Activated CD4-positive, alpha-beta T cell treated with anti-CD3 and anti-CD28 coated beads for 48 hours (primary cell): Measurements from ENCODE around the gene UTF1.

Experiments used
- DNase-seq: peaks from one replicate; pipeline ENCODE4 v3.0.0-alpha.2; 2020

Gene UTF1

DNA sequence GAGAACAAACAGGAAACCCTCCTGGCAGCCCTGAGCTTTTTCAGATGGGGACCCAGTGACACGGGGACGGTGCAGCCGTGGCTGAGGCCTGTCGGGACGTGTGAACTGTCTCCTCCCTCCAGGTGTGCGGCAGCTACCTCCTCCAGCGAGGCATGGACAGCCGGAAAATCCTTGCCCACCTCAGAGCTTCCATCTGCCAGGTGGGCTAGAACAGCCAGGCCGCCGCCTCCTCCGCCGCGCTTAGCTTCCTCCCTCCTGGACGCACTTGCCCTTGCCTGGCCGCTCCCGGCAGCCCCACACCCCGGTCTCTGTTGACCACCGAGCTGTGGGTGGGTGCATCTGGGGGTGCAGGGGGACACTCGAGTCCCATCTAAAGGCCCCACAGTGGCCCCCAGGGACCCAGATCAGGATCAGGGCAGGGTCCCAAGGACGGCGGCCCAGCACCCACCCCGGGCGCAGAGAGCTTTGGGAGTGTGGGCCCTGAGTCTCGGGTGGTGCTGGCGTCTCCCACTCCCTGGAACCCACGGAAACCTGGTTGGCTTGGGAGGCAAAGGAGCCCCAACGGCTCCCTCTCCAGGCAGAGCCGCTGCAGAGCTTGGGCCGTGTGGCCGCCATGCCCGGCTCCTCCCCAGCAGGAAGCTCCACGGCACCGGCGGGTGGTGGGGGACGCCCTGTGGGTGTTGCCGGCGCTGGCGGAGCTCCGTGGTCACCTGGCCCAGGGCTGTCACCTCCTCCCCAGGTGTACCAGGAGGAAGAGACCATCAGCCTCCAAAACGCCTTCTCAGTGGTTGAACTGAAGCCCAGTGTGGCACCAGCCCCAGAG, 32.9 kb upstream of the UTF1 start:
- DNase-seq = no peak

DNA sequence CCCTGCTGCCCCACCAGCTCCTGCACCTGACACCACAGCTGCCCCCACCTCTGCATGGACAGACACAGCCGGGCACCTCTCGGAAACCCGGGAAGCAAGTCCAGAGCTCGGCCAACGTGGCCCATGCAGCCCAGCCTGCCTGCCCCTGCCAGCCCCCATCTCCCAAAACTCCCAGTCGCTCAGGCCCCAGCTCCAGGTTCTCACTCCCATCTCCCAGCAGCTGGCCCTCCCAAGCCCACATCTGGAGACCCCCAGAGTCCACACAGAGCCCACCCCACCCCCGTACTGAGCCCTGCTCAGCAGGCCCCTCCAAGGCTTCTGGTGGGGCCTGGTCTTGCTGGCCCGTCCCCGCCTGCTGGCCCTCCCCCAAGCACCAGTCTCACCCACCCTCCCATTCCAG, 32.2 kb upstream of the UTF1 start:
- no peak for DNase-seq

DNA sequence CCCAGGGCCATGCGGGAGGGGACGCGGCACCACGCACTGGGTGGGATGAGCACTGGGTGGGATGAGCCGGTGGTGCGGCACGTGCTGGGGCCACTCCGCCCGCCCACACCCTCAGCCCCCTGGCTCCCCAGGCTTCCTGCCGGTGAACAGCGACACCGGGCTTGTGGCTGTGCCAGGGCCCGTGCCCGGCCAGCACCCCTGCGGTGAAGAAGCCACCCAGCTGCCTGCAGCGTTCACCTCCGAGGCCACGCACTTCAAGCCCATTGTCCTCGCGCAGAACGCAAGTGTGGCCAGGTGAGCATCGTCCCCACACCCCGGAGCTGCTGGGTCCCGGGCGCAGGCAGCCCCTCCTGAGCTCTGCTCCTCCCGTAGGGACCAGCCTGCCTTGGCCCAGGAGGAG, 31.8 kb upstream of the UTF1 start:
- DNase-seq = no peak

DNA sequence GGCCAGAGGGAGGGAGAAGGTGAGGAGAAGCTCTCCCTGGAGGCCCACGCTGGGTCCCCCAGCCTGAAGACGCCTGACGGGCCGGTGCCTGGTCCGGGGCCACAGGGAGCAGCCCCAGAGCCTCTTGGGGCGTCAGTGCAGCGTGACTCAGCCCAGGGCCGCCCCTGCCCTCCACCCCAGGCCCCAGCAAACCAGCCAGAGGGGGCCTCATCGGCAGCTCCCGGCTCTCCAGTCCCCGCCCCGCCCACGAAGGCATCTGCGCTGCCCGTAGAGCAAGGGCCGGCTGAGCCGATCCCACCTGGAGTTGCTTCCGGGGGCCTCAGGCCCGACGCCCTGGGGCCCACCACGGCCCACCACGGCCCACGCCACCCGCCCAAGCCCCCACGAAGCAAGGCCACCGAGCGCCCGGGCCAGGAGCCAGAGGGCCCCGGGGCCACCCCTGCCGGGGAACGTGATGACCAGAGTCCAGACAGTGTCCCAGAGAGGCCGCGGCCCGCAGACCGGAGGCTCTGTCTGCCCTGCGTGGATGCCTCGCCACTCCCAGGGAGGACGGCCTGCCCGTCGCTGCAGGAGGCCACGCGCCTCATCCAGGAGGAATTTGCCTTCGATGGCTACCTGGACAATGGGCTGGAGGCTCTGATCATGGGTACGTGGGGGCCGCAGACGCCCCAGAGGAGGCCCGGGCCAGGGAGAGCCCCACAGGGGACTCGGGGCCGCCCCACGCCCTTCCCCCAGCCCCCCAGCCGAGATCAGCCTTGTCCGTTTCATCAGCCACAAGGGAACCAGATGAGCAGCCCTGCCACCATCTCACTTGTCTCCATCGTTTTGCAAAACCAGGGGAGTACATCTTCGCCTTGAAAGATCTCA, 31.2 kb upstream of the UTF1 start:
- DNase-seq = no peak

DNA sequence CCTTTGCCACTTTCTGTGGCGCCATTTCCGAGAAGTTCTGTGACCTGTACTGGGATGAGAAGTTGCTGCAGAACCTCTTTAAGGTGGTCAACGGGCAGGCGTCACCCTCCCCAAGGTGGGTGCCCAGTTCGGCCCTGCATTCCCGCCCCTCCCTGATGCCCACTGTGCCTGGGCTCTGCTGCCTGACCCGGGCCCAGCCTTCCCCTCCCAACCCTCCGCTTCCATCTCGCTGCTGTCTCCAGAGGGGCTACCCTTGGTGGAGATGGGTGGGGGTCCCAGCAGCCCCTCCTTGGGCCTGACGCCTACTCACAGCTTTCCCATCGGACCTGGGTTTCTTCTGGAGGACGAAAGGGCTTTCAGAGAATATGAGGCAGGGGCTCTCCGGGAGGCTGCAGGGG, 30.5 kb upstream of the UTF1 start:
- DNase-seq = no peak

DNA sequence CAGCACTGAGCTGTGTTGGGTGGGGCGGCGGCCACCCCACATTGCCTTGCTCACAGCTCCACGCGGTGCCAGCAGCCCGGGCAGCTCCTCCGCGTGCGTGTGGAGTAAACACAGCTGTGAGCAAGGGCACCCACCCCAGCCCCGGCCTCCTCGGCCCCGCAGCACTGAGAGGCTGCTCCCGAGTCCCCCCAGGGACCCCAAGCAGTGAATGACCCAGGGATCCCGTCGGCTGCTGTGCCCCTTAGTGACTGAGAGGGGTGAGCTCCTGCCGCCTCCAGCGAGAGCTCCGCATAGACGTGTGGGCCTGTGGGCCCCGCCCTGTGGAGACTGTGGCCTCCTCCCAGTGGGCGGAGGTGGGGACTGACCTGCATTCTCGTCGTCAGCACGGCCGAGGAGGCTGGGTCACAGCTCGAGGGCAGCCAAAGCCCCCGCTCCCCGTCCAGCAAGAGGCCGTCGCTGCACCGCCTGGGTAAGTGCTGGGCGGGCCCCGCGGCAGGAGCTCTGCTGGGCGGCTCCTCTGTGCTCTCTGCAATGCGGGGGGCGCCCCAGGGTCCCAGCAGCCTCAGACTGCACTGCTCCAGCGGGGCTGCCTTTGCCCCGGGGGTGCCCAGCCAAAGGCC, 29.9 kb upstream of the UTF1 start:
- no peak for DNase-seq

DNA sequence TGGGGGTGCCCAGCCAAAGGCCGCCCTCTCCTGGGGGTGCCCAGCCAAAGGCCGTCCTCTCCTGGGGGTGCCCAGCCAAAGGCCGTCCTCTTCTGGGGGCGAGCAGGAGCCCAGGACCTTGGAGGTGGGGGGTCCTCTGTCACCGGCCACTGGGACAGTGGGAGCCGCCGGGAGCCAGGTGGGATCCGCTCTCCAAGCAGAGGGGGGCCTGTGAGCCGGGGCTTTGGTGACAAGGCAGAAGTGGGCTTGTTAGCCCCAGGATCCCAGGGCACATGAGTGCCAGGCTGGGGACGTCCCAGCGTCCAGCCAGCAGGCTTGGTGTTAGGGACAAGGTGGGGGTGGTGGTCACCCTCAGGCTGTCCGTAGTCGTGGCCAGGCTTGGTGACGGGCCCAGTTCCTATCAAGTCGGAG, 29.4 kb upstream of the UTF1 start:
- no peak for DNase-seq

DNA sequence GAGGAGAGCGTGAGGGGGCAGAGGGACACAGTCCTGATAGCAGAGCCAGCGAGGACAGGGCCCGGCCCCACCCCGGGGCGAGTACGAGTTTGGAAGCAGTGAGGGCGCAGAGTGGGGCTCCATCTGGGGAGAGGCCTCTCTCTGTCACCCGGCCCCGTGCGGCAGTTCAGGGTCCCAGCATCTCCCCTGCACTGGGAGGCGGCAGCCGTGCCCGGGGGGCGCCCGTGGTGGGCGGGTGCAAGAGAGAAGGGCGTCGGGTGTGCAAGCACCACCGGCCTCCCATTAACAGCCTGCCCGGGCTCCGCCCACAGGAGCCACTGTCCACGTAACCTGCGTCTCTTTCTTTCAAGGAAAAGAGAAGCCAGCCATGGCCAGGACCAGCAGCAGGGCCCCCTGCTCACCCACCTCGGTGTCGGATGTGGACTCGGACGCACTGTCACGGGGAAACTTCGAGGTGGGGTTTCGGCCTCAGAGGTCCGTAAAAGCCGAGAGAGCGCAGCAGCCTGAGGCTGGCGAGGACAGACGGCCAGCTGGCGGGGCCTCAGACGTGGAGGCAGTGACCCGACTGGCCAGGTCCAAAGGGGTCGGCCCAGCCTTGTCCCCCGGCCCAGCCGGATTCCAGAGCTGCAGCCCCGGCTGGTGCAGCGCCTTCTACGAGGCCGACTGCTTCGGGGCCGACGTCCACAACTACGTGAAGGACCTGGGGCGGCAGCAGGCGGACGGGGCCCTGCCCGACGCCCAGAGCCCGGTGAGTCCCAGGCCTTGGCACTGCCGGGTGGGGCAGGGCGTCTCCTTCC, 28.7 kb upstream of the UTF1 start:
- DNase-seq = no peak

DNA sequence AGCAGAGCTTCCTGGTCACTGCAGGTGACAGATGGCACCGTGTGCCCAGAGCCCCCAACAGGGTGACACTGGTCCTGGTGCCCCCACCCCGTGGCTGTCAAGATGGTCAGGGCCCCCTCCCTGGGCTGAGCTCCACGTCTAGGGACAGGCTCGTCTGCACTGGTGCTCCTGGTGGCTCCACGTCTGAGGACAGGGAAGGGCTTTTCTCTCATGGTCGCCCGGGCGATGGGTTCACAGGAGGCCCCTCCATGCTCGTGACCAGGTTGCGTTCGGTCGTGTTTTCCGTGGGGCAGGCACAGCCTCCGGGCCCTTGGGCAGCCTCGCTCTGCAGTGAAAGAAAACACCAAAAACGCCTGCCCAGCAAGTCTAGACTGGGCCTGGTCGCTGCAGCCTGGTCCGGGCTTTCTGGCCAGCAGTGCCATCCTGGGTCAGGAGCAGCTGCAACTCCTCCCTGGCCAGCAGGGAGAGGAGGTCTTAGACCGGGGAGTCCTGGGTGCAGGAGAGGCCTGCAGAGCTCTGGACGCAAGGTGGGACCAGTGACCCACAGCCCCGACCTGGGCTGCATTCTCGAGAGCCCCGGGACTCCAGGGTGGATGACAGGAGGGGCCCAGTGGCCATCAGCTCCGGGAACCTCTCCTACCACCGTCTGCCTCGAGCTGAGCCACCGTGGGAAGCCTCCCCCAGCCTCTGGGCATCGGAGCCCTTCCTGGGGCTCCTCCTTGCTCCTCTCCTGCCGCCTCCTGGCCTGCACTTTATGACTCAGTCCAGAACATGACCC, 27.9 kb upstream of the UTF1 start:
- DNase-seq = no peak

DNA sequence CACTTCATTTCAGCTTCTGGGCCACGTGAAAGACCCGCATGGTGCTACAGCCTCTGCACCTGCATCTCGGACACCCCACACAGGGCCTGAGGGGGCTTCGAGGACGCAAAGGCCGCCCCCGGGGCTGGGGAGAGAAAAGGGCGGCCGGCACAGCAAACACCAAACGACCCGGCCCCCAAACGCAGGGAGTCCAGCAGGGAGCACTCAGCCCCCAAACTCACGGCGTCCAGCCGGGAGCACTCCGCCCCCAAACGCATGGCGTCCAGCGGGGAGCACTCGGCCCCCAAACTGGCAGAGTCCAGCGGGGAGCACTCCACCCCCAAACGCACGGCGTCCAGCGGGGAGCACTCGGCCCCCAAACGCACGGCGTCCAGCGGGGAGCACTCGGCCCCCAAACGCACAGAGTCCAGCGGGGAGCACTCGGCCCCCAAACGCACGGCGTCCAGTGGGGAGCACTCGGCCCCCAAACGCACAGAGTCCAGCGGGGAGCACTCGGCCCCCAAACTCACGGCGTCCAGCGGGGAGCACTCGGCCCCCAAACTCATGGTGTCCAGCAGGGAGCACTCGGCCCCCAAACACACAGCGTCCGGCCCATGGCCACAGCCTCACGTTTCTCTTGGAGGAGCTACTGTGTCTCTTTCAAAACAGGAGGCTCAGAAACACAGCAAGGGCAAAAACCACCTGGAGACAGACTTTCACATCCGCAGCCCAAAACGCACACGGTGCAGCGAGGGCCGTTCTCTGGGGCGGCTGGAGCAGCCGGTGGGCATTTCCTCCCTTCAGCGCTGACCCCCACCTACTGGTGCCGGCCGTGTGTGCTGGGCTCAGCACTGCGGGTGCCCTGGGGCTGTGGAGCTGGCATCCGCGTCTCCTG, 27.0 kb upstream of the UTF1 start:
- DNase-seq = no peak

DNA sequence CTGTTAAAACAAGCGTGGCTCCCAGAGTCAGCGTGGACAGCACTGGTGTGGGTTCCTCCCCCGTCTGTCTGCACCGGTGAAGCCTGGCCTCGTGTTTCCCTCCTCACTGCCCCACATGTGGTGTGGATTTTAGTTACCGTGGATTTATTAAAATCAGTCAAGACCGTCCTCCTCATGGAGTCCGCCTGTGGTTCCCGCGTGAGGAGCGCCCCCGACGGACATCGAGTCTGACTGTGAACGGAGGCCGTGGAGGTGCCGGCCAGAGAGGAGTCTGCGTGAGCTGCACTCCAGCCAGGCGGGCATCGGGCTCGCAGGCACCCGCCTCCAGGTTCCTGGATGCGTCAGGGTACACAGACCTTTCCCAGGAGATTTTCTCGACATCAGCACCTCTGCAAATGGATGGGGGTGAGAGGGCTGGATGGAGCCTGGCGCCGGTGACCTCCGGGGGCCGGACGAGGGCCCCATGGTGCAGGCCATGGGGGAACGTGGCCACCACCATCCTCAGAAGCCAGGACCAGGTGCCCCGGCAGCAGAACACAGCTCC, 26.3 kb upstream of the UTF1 start:
- no peak for DNase-seq

DNA sequence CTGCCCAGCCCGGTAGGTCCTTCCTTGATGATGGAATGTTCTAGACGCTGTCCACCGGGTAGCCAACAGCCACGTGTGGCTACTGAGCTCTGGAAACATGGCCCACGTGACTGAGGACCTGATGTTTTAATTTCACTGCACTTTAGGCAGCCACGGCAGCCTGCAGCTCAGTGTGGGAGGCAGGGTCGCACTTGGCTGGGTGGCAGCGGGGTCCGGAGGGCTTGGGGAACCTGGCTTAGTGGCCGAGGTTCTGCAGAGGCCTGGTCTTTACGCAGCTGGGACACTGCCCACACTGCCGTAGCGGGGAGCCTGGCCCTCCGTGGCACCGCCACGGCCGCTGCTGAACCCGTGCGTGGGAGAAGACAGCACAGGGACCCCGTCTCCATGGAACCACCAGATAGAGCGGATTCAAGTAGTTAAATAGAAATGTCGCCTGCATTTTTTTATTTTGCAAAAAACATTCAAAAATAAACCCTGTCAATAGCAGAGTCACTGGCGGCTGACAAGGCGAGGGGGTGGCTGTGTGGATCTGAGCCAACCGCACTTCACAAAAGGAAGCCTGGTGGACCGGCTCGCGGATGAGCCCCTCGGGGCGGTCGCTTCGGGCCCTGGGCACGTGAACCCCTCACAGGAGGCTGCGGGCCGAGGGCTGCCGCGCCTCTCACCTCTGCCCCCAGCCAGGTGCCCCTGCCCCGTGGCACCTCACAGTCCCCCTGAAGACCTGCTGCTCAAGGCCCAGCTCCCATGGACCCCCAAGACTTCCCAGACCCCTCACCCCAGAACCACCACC, 25.6 kb upstream of the UTF1 start:
- DNase-seq = no peak

DNA sequence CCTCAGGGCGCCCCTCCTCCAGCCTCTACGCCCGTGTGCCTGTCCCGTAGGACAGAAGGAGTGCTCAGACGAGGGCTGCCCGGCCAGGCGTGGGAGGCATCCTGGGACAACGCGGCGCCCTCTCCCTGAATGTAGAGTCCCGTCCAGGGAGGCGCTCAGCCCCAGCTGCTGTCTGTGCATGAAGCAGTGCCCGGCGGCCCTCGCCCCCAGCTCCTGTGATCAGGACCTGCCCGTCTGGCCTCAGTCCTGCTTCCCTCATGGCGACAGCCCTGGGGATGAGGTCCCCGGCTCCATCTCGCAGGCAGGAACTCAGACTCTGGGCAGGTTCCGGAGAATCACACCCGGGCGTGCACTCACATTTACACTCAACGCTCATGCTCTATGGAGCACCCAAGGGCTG, 24.9 kb upstream of the UTF1 start:
- no peak for DNase-seq

DNA sequence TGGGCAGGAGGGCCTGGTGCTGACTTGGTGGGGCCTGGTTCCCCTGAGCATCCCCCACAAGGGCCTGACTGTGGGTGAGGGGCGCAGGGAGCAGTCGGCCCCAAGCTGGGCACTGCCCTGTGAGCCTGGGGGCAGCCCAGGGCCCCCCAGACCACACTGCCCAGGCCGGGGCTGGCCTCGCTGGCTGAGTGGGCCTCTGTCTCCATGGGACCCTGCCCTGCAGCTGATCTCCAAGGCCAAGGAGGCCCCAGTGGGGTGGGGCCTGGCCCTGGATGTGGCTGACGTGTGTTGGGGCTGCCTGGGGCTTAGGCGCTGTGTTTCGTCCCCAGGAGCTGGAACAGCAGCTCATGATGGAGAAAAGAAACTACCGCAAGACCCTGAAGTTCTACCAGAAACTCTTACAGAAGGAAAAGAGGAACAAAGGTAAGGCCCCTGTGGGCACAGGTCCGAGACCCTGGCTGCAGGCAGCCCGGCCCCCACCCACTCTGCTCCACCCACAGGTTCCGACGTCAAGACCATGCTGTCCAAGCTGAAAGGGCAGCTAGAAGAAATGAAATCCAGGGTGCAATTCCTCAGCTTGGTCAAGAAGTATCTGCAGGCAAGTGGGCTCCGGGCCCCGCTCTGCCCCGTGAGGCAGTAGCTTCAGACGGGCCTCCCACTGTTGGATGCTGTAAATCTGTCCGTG, 23.5 kb upstream of the UTF1 start:
- DNase-seq = no peak

DNA sequence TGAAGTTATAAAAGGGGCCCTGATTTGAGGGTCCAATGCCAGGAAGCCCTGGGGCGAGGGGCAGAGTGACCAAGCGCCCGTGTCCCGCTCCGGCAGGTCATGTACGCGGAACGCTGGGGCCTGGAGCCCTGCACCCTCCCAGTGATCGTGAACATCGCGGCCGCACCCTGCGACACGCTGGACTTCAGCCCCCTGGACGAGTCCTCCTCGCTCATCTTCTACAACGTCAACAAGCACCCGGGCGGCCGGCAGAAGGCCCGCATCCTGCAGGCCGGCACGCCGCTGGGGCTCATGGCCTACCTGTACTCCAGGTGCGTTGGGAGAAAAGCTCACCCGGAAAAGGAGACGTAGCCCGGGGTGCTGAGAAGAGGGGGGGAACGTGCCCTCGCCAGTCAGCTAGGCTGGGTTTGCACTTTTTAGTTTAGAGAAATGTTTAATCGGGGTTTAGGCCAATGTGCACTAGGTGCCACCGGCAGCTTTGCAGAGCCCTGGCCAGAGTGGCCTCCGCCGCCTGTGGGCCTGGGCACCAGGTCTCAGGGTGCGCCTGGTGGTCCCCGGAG, 22.9 kb upstream of the UTF1 start:
- no peak for DNase-seq

DNA sequence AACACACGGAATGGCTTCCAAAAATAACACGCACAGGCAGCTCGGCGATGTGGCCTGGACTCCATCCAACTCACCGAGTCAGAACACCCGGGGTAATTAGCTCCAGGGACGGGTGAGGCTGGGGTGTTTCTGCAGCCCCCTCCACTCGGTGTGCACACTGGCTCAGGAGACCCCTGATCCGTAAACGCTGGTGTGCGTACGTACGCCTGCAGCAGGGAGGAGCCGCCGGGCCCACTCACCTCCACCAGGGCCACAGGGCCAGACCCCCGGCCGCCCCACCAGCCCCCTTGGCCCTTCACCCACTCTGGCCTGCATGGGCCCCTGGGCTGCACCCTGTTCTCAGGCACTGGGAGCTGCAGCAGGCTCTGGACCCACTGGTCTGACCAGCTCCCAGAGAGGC, 22.4 kb upstream of the UTF1 start:
- no peak for DNase-seq

DNA sequence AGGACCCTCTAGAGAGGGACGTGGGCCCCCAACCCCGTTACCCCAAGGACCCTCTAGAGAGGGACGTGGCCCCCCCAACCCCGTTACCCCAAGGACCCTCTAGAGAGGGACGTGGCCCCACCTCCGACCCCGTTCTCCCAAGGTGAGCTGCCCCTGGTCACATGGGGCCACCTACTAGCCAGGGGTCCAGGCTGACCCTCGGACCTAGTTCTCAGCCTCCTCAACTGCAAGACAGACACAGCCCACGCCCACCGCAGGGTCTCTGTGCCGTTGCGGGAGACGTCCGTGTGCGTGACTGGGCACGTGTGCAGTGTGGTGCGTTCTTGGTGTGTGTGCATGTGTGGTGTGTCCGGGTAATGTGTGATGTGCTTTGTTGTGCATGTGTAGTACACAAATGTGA, 21.6 kb upstream of the UTF1 start:
- no peak for DNase-seq

DNA sequence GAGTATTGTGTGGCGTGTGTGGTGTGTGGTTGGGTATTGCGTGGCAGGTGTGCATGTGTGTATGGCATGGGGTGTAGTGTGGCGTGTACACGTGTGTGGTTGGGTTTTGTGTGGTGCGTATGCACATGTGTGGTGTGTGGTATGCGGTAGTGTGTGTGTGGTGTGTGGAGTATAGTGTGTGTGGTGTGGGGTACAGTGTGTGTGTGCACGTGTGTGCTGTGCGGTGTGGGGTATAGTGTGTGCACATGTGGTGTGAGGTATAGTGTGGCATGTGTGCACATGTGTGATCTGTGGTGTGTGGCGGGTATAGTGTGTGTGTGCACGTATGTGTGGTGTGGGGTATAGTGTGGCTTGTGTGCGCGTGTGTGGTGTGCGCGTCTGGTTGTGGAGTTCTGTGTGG, 20.9 kb upstream of the UTF1 start:
- no peak for DNase-seq

DNA sequence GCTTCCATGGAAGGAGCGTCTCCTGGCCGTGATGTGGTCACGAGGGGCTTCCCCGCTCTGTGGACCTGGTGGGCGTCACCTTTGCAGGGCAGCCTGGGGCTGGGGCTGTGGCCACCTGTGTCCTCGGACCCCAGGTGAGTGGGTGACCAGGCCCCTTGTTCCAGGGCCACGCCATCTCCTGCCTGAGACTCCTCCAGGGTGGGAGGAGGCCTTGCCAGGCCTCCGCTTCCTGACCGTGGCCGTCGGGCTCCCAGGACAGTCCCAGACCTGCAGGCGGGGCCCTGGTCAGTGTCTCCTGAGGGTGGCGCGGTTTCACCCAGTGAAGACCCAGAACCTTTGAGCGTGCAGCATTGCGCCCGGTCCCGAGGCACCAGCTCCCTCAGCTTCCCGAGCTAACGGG, 20.4 kb upstream of the UTF1 start:
- DNase-seq = no peak
